Measurements from ENCODE around the gene SGMS1. TPM values are rescaled to one million over a fixed set of nuclear protein-coding genes. Genes with fewer than 3 reads are reported as not detected.

The SGMS1 gene
- total RNA-seq, 1 donor from 2014 or later: 24.1 TPM

GRCh38 chr10:50395271-50395670 lies 228.5 kb downstream of the SGMS1 start:
- TF ChIP-seq CTCF (IDR thresholded peaks at IDR 0.05; ENCODE audit: partially characterized antibody, unreplicated experiment): no peak
- Mint-ChIP-seq H3K4me1 (ENCODE audit: low read depth, unreplicated experiment) (peaks cover 3% of the 10 kb centered on the region), H3K27ac (ENCODE audit: unreplicated experiment) (no peak overlapping the region), H3K27me3 (ENCODE audit: unreplicated experiment) (peaks cover 3% of the 10 kb centered on the region), H3K9me3 (ENCODE audit: unreplicated experiment) (no peaks in the 10 kb centered on the region), H3K36me3 (ENCODE audit: unreplicated experiment) (no peaks in the 10 kb centered on the region), H3K4me3 (ENCODE audit: unreplicated experiment) (no peak overlapping the region)
- no peak for DNase-seq

- Mint-ChIP-seq H3K9me3 (ENCODE audit: unreplicated experiment) (no peaks in the 10 kb centered on the region), H3K36me3 (ENCODE audit: unreplicated experiment) (no peaks in the 10 kb centered on the region), H3K4me3 (ENCODE audit: unreplicated experiment) (no peak overlapping the region), H3K27me3 (ENCODE audit: unreplicated experiment) (peaks cover 3% of the 10 kb centered on the region), H3K4me1 (ENCODE audit: low read depth, unreplicated experiment) (peaks cover 3% of the 10 kb centered on the region), H3K27ac (ENCODE audit: unreplicated experiment) (no peak overlapping the region)
- DNase-seq: no peak
- no peak for TF ChIP-seq CTCF (IDR thresholded peaks at IDR 0.05; ENCODE audit: partially characterized antibody, unreplicated experiment)
These were observed 228.9 kb downstream of the SGMS1 start for GRCh38 chr10:50394832-50395231.

- DNase-seq: no peak
- Mint-ChIP-seq H3K4me1 (ENCODE audit: low read depth, unreplicated experiment) (peaks cover 3% of the 10 kb centered on the region), H3K36me3 (ENCODE audit: unreplicated experiment) (no peaks in the 10 kb centered on the region), H3K27me3 (ENCODE audit: unreplicated experiment) (peaks cover 3% of the 10 kb centered on the region), H3K27ac (ENCODE audit: unreplicated experiment) (no peak overlapping the region), H3K9me3 (ENCODE audit: unreplicated experiment) (no peaks in the 10 kb centered on the region), H3K4me3 (ENCODE audit: unreplicated experiment) (no peak overlapping the region)
- TF ChIP-seq CTCF (IDR thresholded peaks at IDR 0.05; ENCODE audit: partially characterized antibody, unreplicated experiment): no peak
These were observed 229.8 kb downstream of the SGMS1 start for GRCh38 chr10:50393784-50394467.

- no peak overlapping the region for H3K27ac Mint-ChIP-seq (ENCODE audit: unreplicated experiment)
- no peaks in the 10 kb centered on the region for H3K36me3 Mint-ChIP-seq (ENCODE audit: unreplicated experiment)
- peaks cover 3% of the 10 kb centered on the region for H3K4me1 Mint-ChIP-seq (ENCODE audit: low read depth, unreplicated experiment)
- H3K4me3 Mint-ChIP-seq (ENCODE audit: unreplicated experiment): no peak overlapping the region
- no peak for TF ChIP-seq CTCF (IDR thresholded peaks at IDR 0.05; ENCODE audit: partially characterized antibody, unreplicated experiment)
- no peak for DNase-seq
- H3K27me3 Mint-ChIP-seq (ENCODE audit: unreplicated experiment): peaks cover 3% of the 10 kb centered on the region
- no peaks in the 10 kb centered on the region for H3K9me3 Mint-ChIP-seq (ENCODE audit: unreplicated experiment)
These were observed 230.6 kb downstream of the SGMS1 start for GRCh38 chr10:50392966-50393718.

- H3K27ac Mint-ChIP-seq (ENCODE audit: unreplicated experiment): no peak overlapping the region
- H3K27me3 Mint-ChIP-seq (ENCODE audit: unreplicated experiment): peaks cover 3% of the 10 kb centered on the region
- no peaks in the 10 kb centered on the region for H3K9me3 Mint-ChIP-seq (ENCODE audit: unreplicated experiment)
- no peak for TF ChIP-seq CTCF (IDR thresholded peaks at IDR 0.05; ENCODE audit: partially characterized antibody, unreplicated experiment)
- peaks cover 3% of the 10 kb centered on the region for H3K4me1 Mint-ChIP-seq (ENCODE audit: low read depth, unreplicated experiment)
- DNase-seq: no peak
- no peak overlapping the region for H3K4me3 Mint-ChIP-seq (ENCODE audit: unreplicated experiment)
- no peaks in the 10 kb centered on the region for H3K36me3 Mint-ChIP-seq (ENCODE audit: unreplicated experiment)
These were observed 231.3 kb downstream of the SGMS1 start for GRCh38 chr10:50392426-50392825.

Measured in glutamatergic neuron (in vitro differentiated cells).